ENCODE measurements around the gene DPH6.

GRCh38 chr15:35321926-35322325 is 224.0 kb downstream of the DPH6 start:
- TF ChIP-seq CTCF (IDR thresholded peaks at IDR 0.05) (no peak), POLR2A (IDR thresholded peaks at IDR 0.05) (no peak)

Data from thyroid gland (tissue), 4 donors.